NCI-H69 (cell line): ENCODE results near the gene GDF15.

Experiments used
- DNase-seq: peaks from one replicate; lab custom pipeline; 2025; lab: John Stamatoyannopoulos, UW

Gene GDF15

GRCh38 chr19:18419195-18419698 lies 33.3 kb downstream of the GDF15 start, which contains the start of gene SSBP4:
Gene SSBP4, plus strand, starts transcription at chr19:18419398. Its CDS starts 251 bp downstream, at chr19:18419649.
- DNase-seq = peak; percentile 96

- DNase-seq = peak; percentile 71
These were observed 33.9 kb downstream of the GDF15 start for GRCh38 chr19:18419699-18420460.

GRCh38 chr19:18420930-18421329 lies 35.0 kb downstream of the GDF15 start:
- no peak for DNase-seq

- peak; percentile 85 for DNase-seq
These were observed 35.5 kb downstream of the GDF15 start for GRCh38 chr19:18421371-18421959.

- no peak for DNase-seq
These were observed 36.7 kb downstream of the GDF15 start for GRCh38 chr19:18422530-18423191.

GRCh38 chr19:18423258-18424020 lies 37.5 kb downstream of the GDF15 start:
- DNase-seq = no peak

- no peak for DNase-seq
These were observed 38.3 kb downstream of the GDF15 start for GRCh38 chr19:18424122-18424889.

GRCh38 chr19:18424890-18425514 lies 39.0 kb downstream of the GDF15 start:
- no peak for DNase-seq

GRCh38 chr19:18425515-18426415 lies 39.8 kb downstream of the GDF15 start:
- no peak for DNase-seq

GRCh38 chr19:18426416-18426767 lies 40.4 kb downstream of the GDF15 start:
- DNase-seq = no peak

- no peak for DNase-seq
These were observed 41.3 kb downstream of the GDF15 start for GRCh38 chr19:18427080-18427742.

GRCh38 chr19:18427743-18428113 lies 41.8 kb downstream of the GDF15 start:
- no peak for DNase-seq

- peak; percentile 66 for DNase-seq
These were observed 42.3 kb downstream of the GDF15 start for GRCh38 chr19:18428173-18428786.

- peak; percentile 98 for DNase-seq
These were observed 43.1 kb downstream of the GDF15 start for GRCh38 chr19:18428787-18429674.

GRCh38 chr19:18429717-18430416 lies 43.9 kb downstream of the GDF15 start:
- DNase-seq = no peak

GRCh38 chr19:18430417-18431144 lies 44.6 kb downstream of the GDF15 start:
- DNase-seq = no peak
